OCI-LY7 (cell line): ENCODE results near the gene GTF3C4. TPM values are rescaled to one million over a fixed set of nuclear protein-coding genes. Genes with fewer than 3 reads are reported as not detected.

Experiments used
- BruUV-seq: library from RNA; stranded (reverse); fragments of 400-500 nt; replicated peaks from 2 replicates; lab custom pipeline; 2021; lab: Mats Ljungman, UMichigan
- CTCF ChIA-PET: fragments of 300-600 bp; sonication (Branson Sonifier 250); formaldehyde crosslinking; loops from one replicate; lab custom pipeline; 2022; ENCODE audit warnings: antibody characterized with exemption; ENCODE audit not compliant: unreplicated experiment; lab: Charles Lee
- POLR2A ChIA-PET: fragments of 300-600 bp; sonication (Branson Sonifier 250); formaldehyde crosslinking; loops from one replicate; lab custom pipeline; 2022; ENCODE audit warnings: antibody characterized with exemption; lab: Charles Lee
- DNase-seq: peaks from one replicate; pipeline ENCODE4 v3.0.0-alpha.2; 2015; ENCODE audit warnings: low spot score
- H2AFZ ChIP-seq: fragments of 200-600 bp; sonication (generic), shearing (Covaris generic); 2 replicates; pipeline ENCODE4 v1.6.1; 2014; ENCODE audit warnings: mild to moderate bottlenecking, antibody characterized with exemption, low read length, moderate library complexity
- H3K27ac ChIP-seq: fragments of 200-600 bp; sonication (generic); 2 replicates; pipeline ENCODE4 v1.5.1; 2014; ENCODE audit warnings: mixed run types, low read depth, mild to moderate bottlenecking, moderate library complexity, low read length, inconsistent platforms; ENCODE audit not compliant: poor library complexity, severe bottlenecking
- H3K36me3 ChIP-seq: fragments of 200-600 bp; sonication (generic); 2 replicates; pipeline ENCODE4 v1.6.1; 2014; ENCODE audit warnings: mild to moderate bottlenecking, antibody characterized with exemption, low read length, moderate library complexity, mixed read lengths; ENCODE audit not compliant: insufficient read depth
- H3K4me1 ChIP-seq: fragments of 200-600 bp; sonication (generic); 2 replicates; pipeline ENCODE4 v1.5.1; 2014; ENCODE audit warnings: mild to moderate bottlenecking, low read length; ENCODE audit not compliant: insufficient read depth, poor library complexity, severe bottlenecking
- H3K4me2 ChIP-seq: fragments of 200-600 bp; sonication (generic); 2 replicates; pipeline ENCODE4 v1.6.1; 2014; ENCODE audit warnings: mild to moderate bottlenecking, low read length
- H3K4me3 ChIP-seq: fragments of 200-600 bp; sonication (generic); 2 replicates; pipeline ENCODE4 v1.5.1; 2014; ENCODE audit warnings: mild to moderate bottlenecking, low read depth, low read length; ENCODE audit not compliant: poor library complexity, severe bottlenecking
- H3K79me2 ChIP-seq: fragments of 200-600 bp; sonication (generic); 2 replicates; pipeline ENCODE4 v1.6.1; 2016; ENCODE audit warnings: low read depth, mild to moderate bottlenecking, low read length, moderate library complexity, mixed read lengths; ENCODE audit not compliant: insufficient read depth
- H3K9me2 ChIP-seq: fragments of 200-600 bp; sonication (generic); 2 replicates; pipeline ENCODE4 v1.6.1; 2016; ENCODE audit warnings: mild to moderate bottlenecking, low read length, mixed read lengths; ENCODE audit not compliant: insufficient read depth
- H3K9me3 ChIP-seq: fragments of 200-600 bp; sonication (generic); 2 replicates; pipeline ENCODE4 v1.6.1; 2014; ENCODE audit warnings: mild to moderate bottlenecking, mixed run types, low read length, mixed read lengths
- H4K20me1 ChIP-seq: fragments of 200-600 bp; sonication (generic); 2 replicates; pipeline ENCODE4 v1.6.1; 2014; ENCODE audit warnings: mild to moderate bottlenecking, antibody characterized with exemption, low read length, moderate library complexity, mixed read lengths; ENCODE audit not compliant: insufficient read depth
- CTCF ChIP-seq: fragments of 200-600 bp; sonication (generic); conservative IDR thresholded peaks from 2 replicates; pipeline ENCODE4 v1.5.1; 2014; ENCODE audit warnings: mild to moderate bottlenecking, antibody characterized with exemption, low read length, moderate library complexity, mixed read lengths
- EZH2phosphoT487 ChIP-seq: fragments of 200-600 bp; sonication (generic); IDR thresholded peaks from 2 replicates; pipeline ENCODE4 v1.6.1; 2018; ENCODE audit warnings: low read depth, borderline replicate concordance, mild to moderate bottlenecking, mixed run types, antibody characterized with exemption, low read length, moderate library complexity, mixed read lengths
- intact Hi-C: fragments of 100-400 bp; cut with micrococcal nuclease; formaldehyde crosslinking; loops from one replicate; pipeline ENCODE4 v1.10.0; 2022; ENCODE audit not compliant: unreplicated experiment
- total RNA-seq, 2 experiments: library from RNA; depleted of rRNA in 1 of 2; stranded (reverse); fragments of >200 nt in 1 of 2; shearing (Covaris generic) in 1 of 2; gene quantifications; 2 replicates each; pipeline ENCODE4 v1.2.3, GENCODE V29; 2014 to 2022

Gene GTF3C4
- total RNA-seq, 2 experiments from 2014 or later: 15.7 to 19.0 TPM

GRCh38 chr9:132674485-132674884, 4.2 kb downstream of the GTF3C4 start:
- ChIA-PET CTCF (no interaction called here), POLR2A (interaction anchor here (0.7 kb wide), 1 partner anchor 14 kb away, joined by 4 read pairs; no protein-coding TSS in a partner anchor)
- TF ChIP-seq EZH2phosphoT487 (no peak), CTCF (no peak)
- peaks cover 93% of the 10 kb centered on the region for H3K79me2 ChIP-seq
- H3K4me3 ChIP-seq: no peak overlapping the region
- peaks cover 36% of the 10 kb centered on the region for H4K20me1 ChIP-seq
- no peaks in the 10 kb centered on the region; the same call in 1 of the 2 replicates for H3K9me3 ChIP-seq
- intact Hi-C loops: no loop called here
- peaks cover 27% of the 10 kb centered on the region for H3K4me1 ChIP-seq
- no peak overlapping the region for H2AFZ ChIP-seq
- no peak for DNase-seq
- no peak overlapping the region for H3K4me2 ChIP-seq
- BruUV-seq: no TSS peak
- no peaks in the 10 kb centered on the region for H3K9me2 ChIP-seq
- no peak overlapping the region for H3K27ac ChIP-seq
- peaks cover 76% of the 10 kb centered on the region for H3K36me3 ChIP-seq

GRCh38 chr9:132677976-132678375, 7.7 kb downstream of the GTF3C4 start:
- Histone ChIP-seq H3K9me3 (no peaks in the 10 kb centered on the region; the same call in 1 of the 2 replicates), H3K36me3 (peaks cover 92% of the 10 kb centered on the region), H3K27ac (no peak overlapping the region), H3K4me3 (no peak overlapping the region), H3K4me1 (peaks cover 9% of the 10 kb centered on the region), H3K9me2 (no peaks in the 10 kb centered on the region), H3K79me2 (peaks cover 100% of the 10 kb centered on the region), H2AFZ (no peak overlapping the region), H4K20me1 (peaks cover 26% of the 10 kb centered on the region), H3K4me2 (no peak overlapping the region)
- CTCF ChIA-PET: no interaction called here
- no peak for DNase-seq
- intact Hi-C loops: no loop called here
- no TSS peak for BruUV-seq
- TF ChIP-seq EZH2phosphoT487: no peak
- TF ChIP-seq CTCF: no peak
- POLR2A ChIA-PET: no interaction called here

GRCh38 chr9:132679946-132680625, 9.8 kb downstream of the GTF3C4 start:
- Histone ChIP-seq H3K4me3 (no peak overlapping the region), H3K79me2 (peaks cover 88% of the 10 kb centered on the region), H2AFZ (no peak overlapping the region), H3K36me3 (peaks cover 92% of the 10 kb centered on the region), H3K4me2 (no peak overlapping the region), H3K9me2 (no peaks in the 10 kb centered on the region), H4K20me1 (0 out of 2 replicates have a peak, but pooled peaks cover 16% of the 10 kb centered on the region), H3K27ac (no peak overlapping the region), H3K4me1 (no peaks in the 10 kb centered on the region), H3K9me3 (no peaks in the 10 kb centered on the region; the same call in 1 of the 2 replicates)
- DNase-seq: no peak
- intact Hi-C loops: no loop called here
- CTCF ChIA-PET: no interaction called here
- POLR2A ChIA-PET: interaction anchor here (1.1 kb wide), 1 partner anchor 9 kb away, joined by 3 read pairs; no protein-coding TSS in a partner anchor
- no peak for TF ChIP-seq EZH2phosphoT487
- no peak for TF ChIP-seq CTCF
- no TSS peak for BruUV-seq
